ENCODE results near the gene GPR39. TPM values are rescaled to one million over a fixed set of nuclear protein-coding genes. Genes with fewer than 3 reads are reported as not detected.
A peak's percentile ranks its signal among the peaks of the same experiment; 100 is the strongest.

The GPR39 gene
- polyA plus RNA-seq, 1 experiment: 2.9 TPM

GRCh38 chr2:132538331-132538855 is 121.8 kb downstream of the GPR39 start:
- peaks cover 6% of the 10 kb centered on the region; the same call in 1 of the 2 replicates for H3K9me3 ChIP-seq (ENCODE audit: control insufficient read depth, insufficient read depth, low read length)
- no peak for DNase-seq (ENCODE audit: low read depth, low spot score)
- H3K27ac ChIP-seq (ENCODE audit: low read depth, low read length): no peak overlapping the region
- POLR2A ChIA-PET: no interaction called here
- TF ChIP-seq CTCF (IDR thresholded peaks at IDR 0.05; ENCODE audit: low read depth, low read length): no peak
- CTCF ChIA-PET: interaction anchor here (1.5 kb wide), 1 partner anchor 8 kb away, joined by 5 read pairs; no protein-coding TSS in a partner anchor
- H3K27me3 ChIP-seq (ENCODE audit: control insufficient read depth, insufficient read depth, low read length): no peaks in the 10 kb centered on the region
- H3K4me3 ChIP-seq (ENCODE audit: low read depth, low read length): no peak overlapping the region

GRCh38 chr2:132540166-132540565 is 123.6 kb downstream of the GPR39 start:
- no peak for DNase-seq (ENCODE audit: low read depth, low spot score)
- no peak overlapping the region for H3K27ac ChIP-seq (ENCODE audit: low read depth, low read length)
- no peaks in the 10 kb centered on the region for H3K27me3 ChIP-seq (ENCODE audit: control insufficient read depth, insufficient read depth, low read length)
- H3K9me3 ChIP-seq (ENCODE audit: control insufficient read depth, insufficient read depth, low read length): peaks cover 11% of the 10 kb centered on the region
- H3K4me3 ChIP-seq (ENCODE audit: low read depth, low read length): no peak overlapping the region
- ChIA-PET POLR2A (no interaction called here), CTCF (no interaction called here)
- TF ChIP-seq CTCF (IDR thresholded peaks at IDR 0.05; ENCODE audit: low read depth, low read length): no peak

- H3K27ac ChIP-seq (ENCODE audit: low read depth, low read length): no peak overlapping the region
- H3K4me3 ChIP-seq (ENCODE audit: low read depth, low read length): no peak overlapping the region
- TF ChIP-seq CTCF (IDR thresholded peaks at IDR 0.05; ENCODE audit: low read depth, low read length): no peak
- no peak for DNase-seq (ENCODE audit: low read depth, low spot score)
- no peaks in the 10 kb centered on the region for H3K27me3 ChIP-seq (ENCODE audit: control insufficient read depth, insufficient read depth, low read length)
- H3K9me3 ChIP-seq (ENCODE audit: control insufficient read depth, insufficient read depth, low read length): peaks cover 11% of the 10 kb centered on the region
- POLR2A ChIA-PET: no interaction called here
- CTCF ChIA-PET: no interaction called here
These were observed 126.5 kb downstream of the GPR39 start for GRCh38 chr2:132542953-132543569.

- no peak overlapping the region for H3K4me3 ChIP-seq (ENCODE audit: low read depth, low read length)
- no peak for DNase-seq (ENCODE audit: low read depth, low spot score)
- TF ChIP-seq CTCF (IDR thresholded peaks at IDR 0.05; ENCODE audit: low read depth, low read length): no peak
- peaks cover 11% of the 10 kb centered on the region for H3K9me3 ChIP-seq (ENCODE audit: control insufficient read depth, insufficient read depth, low read length)
- no peaks in the 10 kb centered on the region for H3K27me3 ChIP-seq (ENCODE audit: control insufficient read depth, insufficient read depth, low read length)
- CTCF ChIA-PET: no interaction called here
- POLR2A ChIA-PET: no interaction called here
- H3K27ac ChIP-seq (ENCODE audit: low read depth, low read length): no peak overlapping the region
These were observed 127.5 kb downstream of the GPR39 start for GRCh38 chr2:132544006-132544630.

- CTCF ChIA-PET: interaction anchor here (0.5 to 2.8 kb wide), 76 partner anchors 9 to 1297 kb away, joined by 3 to 39 read pairs (median 4); no protein-coding TSS in a partner anchor
- TF ChIP-seq CTCF (IDR thresholded peaks at IDR 0.05; ENCODE audit: low read depth, low read length): peak; percentile 74
- POLR2A ChIA-PET: interaction anchor here (1.1 kb wide), 1 partner anchor 512 kb away, joined by 3 read pairs; no protein-coding TSS in a partner anchor
- Histone ChIP-seq H3K4me3 (ENCODE audit: low read depth, low read length) (no peak overlapping the region), H3K9me3 (ENCODE audit: control insufficient read depth, insufficient read depth, low read length) (peaks cover 11% of the 10 kb centered on the region), H3K27ac (ENCODE audit: low read depth, low read length) (no peak overlapping the region), H3K27me3 (ENCODE audit: control insufficient read depth, insufficient read depth, low read length) (no peaks in the 10 kb centered on the region)
- peak; percentile 61 for DNase-seq (ENCODE audit: low read depth, low spot score)
These were observed 130.6 kb downstream of the GPR39 start for GRCh38 chr2:132547090-132547687.
